Panc1 (cell line): ENCODE data around the gene CNTN4. TPM values are rescaled to one million over a fixed set of nuclear protein-coding genes. Genes with fewer than 3 reads are reported as not detected.

Source experiments
- ATAC-seq: fragments of 200-7000 bp; cut with Tn5 transposase; 2 replicates; pipeline ENCODE4 v1.9.1; 2020; ENCODE audit warnings: mild to moderate bottlenecking, moderate library complexity
- BruUV-seq: library from RNA; stranded (reverse); fragments of 400-500 nt; replicated peaks from 2 replicates; lab custom pipeline; 2021; lab: Mats Ljungman, UMichigan
- CTCF ChIA-PET: fragments of 300-600 bp; sonication (Branson Sonifier 250); formaldehyde crosslinking; loops from one replicate; lab custom pipeline; 2022; ENCODE audit warnings: antibody characterized with exemption; lab: Charles Lee
- POLR2A ChIA-PET: fragments of 300-600 bp; sonication (Branson Sonifier 250); formaldehyde crosslinking; loops from one replicate; lab custom pipeline; 2022; ENCODE audit warnings: antibody characterized with exemption; lab: Charles Lee
- DNase-seq: peaks from one replicate; pipeline ENCODE4 v3.0.0-alpha.2; 2010; ENCODE audit warnings: low read depth, low spot score
- H3K27ac ChIP-seq: 2 replicates; pipeline ENCODE4 v1.5.1; 2011; ENCODE audit warnings: mild to moderate bottlenecking, low read length, inconsistent platforms
- H3K27me3 ChIP-seq: fragments of 200-500 bp; sonication (Bioruptor generic); 2 replicates; pipeline ENCODE4 v1.6.0; 2014; ENCODE audit warnings: low read length, inconsistent platforms; ENCODE audit not compliant: control insufficient read depth, insufficient read depth
- H3K36me3 ChIP-seq: fragments of 200-500 bp; sonication (Bioruptor generic); 2 replicates; pipeline ENCODE4 v1.5.1; 2014; ENCODE audit warnings: inconsistent platforms, mild to moderate bottlenecking, low read length, moderate library complexity; ENCODE audit not compliant: control insufficient read depth, insufficient read depth
- H3K4me1 ChIP-seq: 2 replicates; pipeline ENCODE4 v1.5.1; 2011; ENCODE audit warnings: inconsistent platforms, mild to moderate bottlenecking, low read length, moderate library complexity; ENCODE audit not compliant: control insufficient read depth, insufficient read depth
- H3K4me3 ChIP-seq, 2 experiments: 2 replicates each; pipeline ENCODE4 v1.5.1; 2011 to 2012; ENCODE audit warnings: low read depth in 2 of 2, low read length in 2 of 2, mild to moderate bottlenecking in 2 of 2, inconsistent platforms in 1 of 2, moderate library complexity in 1 of 2
- H3K9me3 ChIP-seq: fragments of 200-500 bp; sonication (Bioruptor generic); 2 replicates; pipeline ENCODE4 v1.5.1; 2014; ENCODE audit warnings: low read depth, mild to moderate bottlenecking, inconsistent platforms, low read length, moderate library complexity; ENCODE audit not compliant: control insufficient read depth, insufficient read depth
- CTCF ChIP-seq: fragments of 450-650 bp; IDR thresholded peaks from 2 replicates; pipeline ENCODE4 v1.5.1; 2017; ENCODE audit warnings: mild to moderate bottlenecking
- POLR2AphosphoS5 ChIP-seq: IDR thresholded peaks from 2 replicates; pipeline ENCODE4 v1.6.1; 2012; ENCODE audit warnings: mild to moderate bottlenecking, low read depth, low read length, moderate library complexity
- REST ChIP-seq, 2 experiments: IDR thresholded peaks; 2 replicates each; pipeline ENCODE4 v1.6.1; 2011 to 2012; ENCODE audit warnings: low read depth in 2 of 2, control low read depth in 1 of 2, low read length in 1 of 2, mild to moderate bottlenecking in 1 of 2, moderate library complexity in 1 of 2; ENCODE audit not compliant: insufficient read depth in 1 of 2
- SIN3A ChIP-seq: IDR thresholded peaks from 2 replicates; pipeline ENCODE4 v1.6.1; 2012; ENCODE audit warnings: low read depth, mild to moderate bottlenecking, low read length, moderate library complexity, borderline replicate concordance; ENCODE audit not compliant: insufficient read depth
- TCF7L2 ChIP-seq: IDR thresholded peaks from 2 replicates; pipeline ENCODE4 v1.6.1; 2011; ENCODE audit warnings: mild to moderate bottlenecking, low read depth, low read length, inconsistent platforms
- in situ Hi-C: cut with HindIII; loops from 2 replicates; pipeline ENCODE4 v1.10.0; 2016; ENCODE audit warnings: low sequenced_read_pairs, low pct_unique_long_range_greater_than_20kb
- intact Hi-C: fragments of 100-400 bp; cut with micrococcal nuclease; formaldehyde crosslinking; loops from one replicate; pipeline ENCODE4 v1.10.0; 2022; ENCODE audit not compliant: unreplicated experiment
- total RNA-seq: library from RNA; stranded (reverse); gene quantifications from one replicate; pipeline ENCODE4 v1.2.1, GENCODE V29; 2021; ENCODE audit not compliant: unreplicated experiment

The CNTN4 gene
- total RNA-seq, 1 experiment from 2014 or later = not detected

- Histone ChIP-seq H3K36me3 (no peaks in the 10 kb centered on the region), H3K27me3 (no peaks in the 10 kb centered on the region), H3K27ac (no peak overlapping the region), H3K4me1 (no peaks in the 10 kb centered on the region), H3K4me3 (no peak overlapping the region), H3K9me3 (no peaks in the 10 kb centered on the region)
- intact Hi-C loops = no loop called here
- TF ChIP-seq TCF7L2 (no peak), REST (IDR thresholded peaks at IDR 0.05; ENCODE audit: insufficient read depth in 1 of 2, low read depth in 2 of 2, low read length in 1 of 2) (no peak), SIN3A (no peak), CTCF (no peak), POLR2AphosphoS5 (no peak)
- in situ Hi-C loops = no loop called here
- no TSS peak for BruUV-seq
- DNase-seq (no peak), ATAC-seq (no peak)
- ChIA-PET CTCF (no interaction called here), POLR2A (no interaction called here)
These were observed 581.6 kb downstream of the CNTN4 start for GRCh38 chr3:2680236-2680635.

- ChIA-PET CTCF (no interaction called here), POLR2A (no interaction called here)
- TF ChIP-seq CTCF = no peak
- no peak for TF ChIP-seq REST (IDR thresholded peaks at IDR 0.05; ENCODE audit: insufficient read depth in 1 of 2, low read depth in 2 of 2, low read length in 1 of 2)
- TF ChIP-seq TCF7L2 = no peak
- no peak for TF ChIP-seq SIN3A
- TF ChIP-seq POLR2AphosphoS5 = no peak
- no peaks in the 10 kb centered on the region for H3K4me1 ChIP-seq
- no peaks in the 10 kb centered on the region for H3K36me3 ChIP-seq
- H3K4me3 ChIP-seq = no peak overlapping the region
- DNase-seq (no peak), ATAC-seq (no peak)
- H3K27me3 ChIP-seq = no peaks in the 10 kb centered on the region
- no TSS peak for BruUV-seq
- intact Hi-C loops (no loop called here), in situ Hi-C loops (no loop called here)
- no peak overlapping the region for H3K27ac ChIP-seq
- H3K9me3 ChIP-seq = no peaks in the 10 kb centered on the region
These were observed 585.4 kb downstream of the CNTN4 start for GRCh38 chr3:2684046-2684445.
